ENCODE measurements around the gene ANKRD63.

DNA sequence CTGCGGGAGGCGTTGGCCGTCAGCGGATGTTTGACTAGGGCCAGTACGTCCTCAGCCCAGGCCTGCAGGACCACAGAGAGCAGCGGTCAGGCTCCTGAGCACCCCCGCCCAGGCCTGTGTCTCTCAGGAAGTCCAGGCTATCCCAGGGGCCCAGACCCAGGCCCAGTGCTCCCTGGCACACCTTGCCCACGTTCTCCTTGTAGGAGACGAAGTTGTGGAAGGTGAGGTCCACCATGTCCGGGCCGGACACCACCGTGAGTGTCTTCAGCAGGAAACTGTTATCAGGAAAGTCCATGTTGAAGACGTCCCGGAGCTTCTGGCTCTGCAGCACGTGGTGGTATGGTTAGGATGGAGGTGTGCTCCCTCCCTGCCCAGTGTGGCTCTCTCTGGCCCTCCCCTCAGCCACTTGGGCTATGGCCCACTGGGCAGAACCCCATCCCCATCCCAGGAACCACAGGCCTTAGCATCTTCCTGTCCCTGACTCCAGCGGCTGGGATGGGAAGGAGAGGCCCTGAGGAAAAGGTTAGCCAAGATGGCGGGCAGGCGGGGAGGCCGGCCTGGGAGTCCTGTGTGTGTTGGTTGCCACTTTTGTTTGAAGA lies 19.5 kb upstream of the ANKRD63 start:
- TF ChIP-seq CTCF (IDR thresholded peaks at IDR 0.05; ENCODE audit: low read length) (no peak), EZH2phosphoT487 (IDR thresholded peaks at IDR 0.05; ENCODE audit: low read length) (no peak), EZH2 (optimal IDR thresholded peaks at IDR 0.05; ENCODE audit: low read depth, low read length) (no peak)
